HS-27A (cell line): ENCODE data around the gene HOGA1.

ENCODE experiments used
- DNase-seq: peaks from one replicate; pipeline ENCODE4 v3.0.0-alpha.2; 2012; ENCODE audit warnings: low read depth, missing footprints

The HOGA1 gene

GRCh38 chr10:97584060-97584797 is at the start of gene HOGA1:
Gene HOGA1 (plus strand): TSS chr10:97584389. CDS start chr10:97584704, 315 bp downstream.
- peak; percentile 47 for DNase-seq

GRCh38 chr10:97534746-97535367 is 49.3 kb upstream of the HOGA1 start:
- DNase-seq: no peak

- DNase-seq: no peak
Measured at GRCh38 chr10:97537186-97537869, 46.9 kb upstream of the HOGA1 start.

GRCh38 chr10:97538411-97538810 is 45.8 kb upstream of the HOGA1 start:
- no peak for DNase-seq

GRCh38 chr10:97538839-97539238 is 45.4 kb upstream of the HOGA1 start:
- no peak for DNase-seq

- DNase-seq: no peak
Measured at GRCh38 chr10:97539523-97540200, 44.5 kb upstream of the HOGA1 start.

GRCh38 chr10:97540669-97541500 is 43.3 kb upstream of the HOGA1 start:
- no peak for DNase-seq

- DNase-seq: peak; percentile 64
Measured at GRCh38 chr10:97542169-97543024, 41.8 kb upstream of the HOGA1 start.

- DNase-seq: peak; percentile 83
Measured at GRCh38 chr10:97543025-97543546, 41.1 kb upstream of the HOGA1 start.

- no peak for DNase-seq
Measured at GRCh38 chr10:97546456-97547270, 37.5 kb upstream of the HOGA1 start.

- no peak for DNase-seq
Measured at GRCh38 chr10:97547271-97547600, 37.0 kb upstream of the HOGA1 start.

GRCh38 chr10:97547962-97548361 is 36.2 kb upstream of the HOGA1 start:
- DNase-seq: no peak

- DNase-seq: no peak
Measured at GRCh38 chr10:97548828-97549455, 35.2 kb upstream of the HOGA1 start.

GRCh38 chr10:97549587-97550322 is 34.4 kb upstream of the HOGA1 start:
- DNase-seq: no peak

GRCh38 chr10:97550336-97551149 is 33.6 kb upstream of the HOGA1 start:
- no peak for DNase-seq

GRCh38 chr10:97551271-97551670 is 32.9 kb upstream of the HOGA1 start:
- no peak for DNase-seq

GRCh38 chr10:97553575-97554031 is 30.6 kb upstream of the HOGA1 start:
- no peak for DNase-seq
